Effector memory CD4-positive, alpha-beta T cell (primary cell): ENCODE measurements around the gene PWWP2B.
A peak's percentile ranks its signal among the peaks of the same experiment; 100 is the strongest.

Experiments used
- DNase-seq, 3 donors: peaks; one replicate each; pipeline ENCODE4 v3.0.0-alpha.2; 2020
- H3K27ac ChIP-seq: 2 replicates; pipeline ENCODE4 v1.7.0; 2013; ENCODE audit warnings: mild to moderate bottlenecking, low read length, moderate library complexity; ENCODE audit not compliant: insufficient read depth, poor library complexity, severe bottlenecking
- H3K27me3 ChIP-seq: replicated peaks from 2 replicates; pipeline ENCODE4 v1.7.0; 2013; ENCODE audit warnings: mild to moderate bottlenecking, low read length; ENCODE audit not compliant: insufficient read depth, control insufficient read depth, poor library complexity, severe bottlenecking
- H3K36me3 ChIP-seq: 2 replicates; pipeline ENCODE4 v1.7.0; 2013; ENCODE audit warnings: mild to moderate bottlenecking, low read length, moderate library complexity; ENCODE audit not compliant: control insufficient read depth, insufficient read depth
- H3K4me1 ChIP-seq: 2 replicates; pipeline ENCODE4 v1.7.0; 2013; ENCODE audit warnings: low read length, mild to moderate bottlenecking; ENCODE audit not compliant: control insufficient read depth, insufficient read depth, poor library complexity, severe bottlenecking
- H3K4me3 ChIP-seq: 2 replicates; pipeline ENCODE4 v1.7.0; 2013; ENCODE audit warnings: low read length, low read depth, mild to moderate bottlenecking; ENCODE audit not compliant: insufficient read depth, poor library complexity, severe bottlenecking
- H3K9me3 ChIP-seq: 2 replicates; pipeline ENCODE4 v1.7.0; 2013; ENCODE audit warnings: mild to moderate bottlenecking, low read length, moderate library complexity; ENCODE audit not compliant: control insufficient read depth

PWWP2B gene

DNA sequence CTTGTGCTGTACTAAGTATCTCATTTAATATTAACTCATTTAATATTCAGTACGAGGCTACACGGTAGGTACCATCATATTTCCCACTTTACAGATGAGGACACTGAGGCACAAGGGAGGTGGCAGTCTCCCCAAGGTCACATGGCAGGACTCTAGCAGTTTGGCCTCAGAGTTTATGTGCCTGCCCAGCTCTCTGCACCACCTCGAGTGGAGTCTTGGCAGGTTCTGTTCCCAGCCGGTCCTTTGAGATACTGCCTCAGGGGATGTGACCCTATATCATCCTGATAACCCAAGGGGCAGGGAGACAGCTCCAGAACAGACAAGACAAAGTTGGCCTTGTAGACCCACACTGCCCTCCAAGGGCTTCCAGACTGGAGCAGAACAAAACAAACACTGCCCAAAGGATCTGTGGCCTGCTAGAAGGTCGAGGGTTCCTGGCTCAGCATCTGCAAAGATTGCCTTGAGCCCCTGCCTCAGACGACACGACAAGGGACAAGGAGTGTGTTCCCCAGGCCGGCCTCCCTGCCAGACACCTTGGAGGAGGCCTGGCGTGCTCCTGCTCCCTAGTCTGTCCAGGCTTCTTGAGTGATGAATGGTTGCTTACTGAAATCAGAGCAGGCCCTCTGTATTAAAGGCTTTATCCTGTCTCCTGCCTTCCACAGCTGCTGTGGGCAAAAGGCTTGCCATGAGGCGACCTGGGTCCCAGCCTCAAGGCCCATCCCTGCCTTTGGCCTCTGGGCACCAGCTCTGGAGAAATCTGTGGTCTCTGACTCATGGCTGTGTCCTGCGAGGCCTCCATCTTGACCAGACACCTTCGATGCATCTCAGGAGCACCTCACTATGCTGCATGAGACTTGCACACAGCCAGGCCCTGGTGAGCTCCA, 3.9 kb upstream of the PWWP2B start:
- H3K27ac ChIP-seq, result no peak overlapping the region
- no peaks in the 10 kb centered on the region for H3K36me3 ChIP-seq
- no peaks in the 10 kb centered on the region for H3K27me3 ChIP-seq
- no peaks in the 10 kb centered on the region for H3K9me3 ChIP-seq
- no peak for DNase-seq
- H3K4me1 ChIP-seq, result peaks cover 9% of the 10 kb centered on the region
- no peak overlapping the region for H3K4me3 ChIP-seq

DNA sequence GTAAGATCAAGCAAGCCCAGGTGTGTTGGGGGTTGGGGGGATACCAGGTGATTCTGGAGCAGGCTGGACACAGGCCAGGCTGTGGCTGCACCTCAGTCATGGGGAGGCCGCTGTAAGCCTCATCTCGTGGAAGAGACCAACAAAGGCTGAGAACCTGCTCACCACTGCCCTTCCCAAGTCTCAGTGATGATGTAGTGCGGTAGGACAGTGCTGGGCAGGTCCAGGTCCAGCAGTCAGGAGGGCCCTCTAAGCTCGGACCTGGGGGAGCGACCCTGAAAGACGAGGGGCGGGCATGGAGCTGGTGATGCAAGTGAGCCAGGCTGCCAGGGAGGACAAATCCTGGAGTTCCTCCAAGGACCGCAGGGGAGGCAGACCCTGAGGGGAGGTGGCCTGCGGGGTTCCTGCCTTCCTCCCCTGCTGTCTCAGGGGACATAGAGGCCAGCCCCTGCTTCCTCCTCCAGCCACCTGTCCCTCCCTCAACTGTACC, 3.3 kb upstream of the PWWP2B start:
- no peak overlapping the region for H3K4me3 ChIP-seq
- H3K9me3 ChIP-seq, result no peaks in the 10 kb centered on the region
- DNase-seq, result no peak
- H3K27me3 ChIP-seq, result no peaks in the 10 kb centered on the region
- H3K4me1 ChIP-seq, result peaks cover 16% of the 10 kb centered on the region
- no peak overlapping the region for H3K27ac ChIP-seq
- H3K36me3 ChIP-seq, result no peaks in the 10 kb centered on the region

DNA sequence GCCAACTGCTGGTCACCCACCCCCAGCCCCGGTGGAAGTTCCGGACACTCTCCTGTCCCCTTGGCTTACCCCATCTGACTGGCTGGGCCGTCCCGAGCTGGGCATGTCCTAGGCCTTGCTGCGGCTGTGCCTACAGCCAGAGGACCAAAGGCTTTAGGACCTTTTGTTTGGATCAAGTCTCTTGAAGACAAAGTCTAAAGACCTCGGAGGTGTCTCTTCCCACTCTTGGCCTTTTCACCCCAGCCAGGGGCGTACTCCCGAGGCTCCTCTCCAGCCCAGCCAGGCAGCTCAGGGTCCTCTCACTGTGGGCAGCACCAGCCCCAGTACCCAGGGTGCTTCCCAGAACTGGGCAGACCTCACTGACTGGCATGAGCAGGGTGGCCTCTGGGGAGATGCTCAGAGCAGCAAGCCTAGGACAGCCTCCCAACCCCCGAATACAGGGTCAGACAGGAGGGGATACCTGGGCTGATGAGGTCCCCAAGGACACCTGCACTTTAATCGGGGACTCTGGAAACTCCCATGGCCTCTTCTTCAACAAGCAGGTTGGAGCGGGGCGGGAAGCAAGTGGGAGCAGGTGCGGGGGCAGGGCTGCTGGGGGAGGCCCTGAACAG, 2.7 kb upstream of the PWWP2B start:
- H3K4me3 ChIP-seq, result no peak overlapping the region
- H3K36me3 ChIP-seq, result no peaks in the 10 kb centered on the region
- no peaks in the 10 kb centered on the region for H3K9me3 ChIP-seq
- H3K4me1 ChIP-seq, result peaks cover 19% of the 10 kb centered on the region
- no peaks in the 10 kb centered on the region for H3K27me3 ChIP-seq
- no peak for DNase-seq
- peak overlapping the region; percentile 65 for H3K27ac ChIP-seq

DNA sequence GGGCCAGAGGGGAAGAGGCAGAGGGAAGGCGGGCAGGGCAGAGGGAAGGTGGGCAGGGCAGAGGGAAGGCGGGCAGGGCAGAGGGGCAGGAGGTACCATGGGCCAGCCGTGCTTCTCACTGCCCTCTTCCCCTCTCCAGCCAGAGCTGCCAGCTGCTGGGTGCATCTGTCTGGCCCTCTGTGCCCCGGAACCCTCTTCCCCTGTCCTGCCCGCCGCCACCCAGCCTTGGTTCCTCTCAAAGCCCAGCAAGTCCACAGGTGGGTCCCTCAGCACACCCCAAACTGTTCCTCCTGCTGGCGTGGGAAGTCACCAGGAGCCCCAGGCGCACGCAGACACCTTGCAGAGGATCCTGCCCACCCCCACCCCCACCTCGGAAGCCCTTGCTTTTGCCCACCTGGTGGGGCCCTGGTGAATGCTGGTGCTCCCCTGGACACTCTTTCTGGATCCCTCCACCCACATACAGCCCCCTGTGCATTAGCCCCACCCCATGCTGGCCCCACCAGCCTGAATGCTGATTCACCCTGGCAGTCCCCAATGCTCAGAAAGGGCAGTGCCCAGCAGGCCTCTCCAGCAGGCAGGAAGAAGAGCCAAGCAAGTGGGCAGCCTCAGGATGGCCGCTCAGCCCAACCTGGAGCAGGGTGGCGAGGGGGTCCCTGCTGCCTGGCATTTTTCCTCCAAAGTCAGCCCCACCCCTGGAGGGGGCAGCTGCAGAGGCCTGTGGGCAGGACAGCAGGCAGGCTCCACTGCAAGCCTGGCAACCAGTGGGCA, 1.9 kb upstream of the PWWP2B start:
- H3K9me3 ChIP-seq, result no peaks in the 10 kb centered on the region
- no peak for DNase-seq
- H3K27ac ChIP-seq, result peak overlapping the region; percentile 65
- no peak overlapping the region for H3K4me3 ChIP-seq
- H3K27me3 ChIP-seq, result no peaks in the 10 kb centered on the region
- H3K4me1 ChIP-seq, result peaks cover 19% of the 10 kb centered on the region
- no peaks in the 10 kb centered on the region for H3K36me3 ChIP-seq

DNA sequence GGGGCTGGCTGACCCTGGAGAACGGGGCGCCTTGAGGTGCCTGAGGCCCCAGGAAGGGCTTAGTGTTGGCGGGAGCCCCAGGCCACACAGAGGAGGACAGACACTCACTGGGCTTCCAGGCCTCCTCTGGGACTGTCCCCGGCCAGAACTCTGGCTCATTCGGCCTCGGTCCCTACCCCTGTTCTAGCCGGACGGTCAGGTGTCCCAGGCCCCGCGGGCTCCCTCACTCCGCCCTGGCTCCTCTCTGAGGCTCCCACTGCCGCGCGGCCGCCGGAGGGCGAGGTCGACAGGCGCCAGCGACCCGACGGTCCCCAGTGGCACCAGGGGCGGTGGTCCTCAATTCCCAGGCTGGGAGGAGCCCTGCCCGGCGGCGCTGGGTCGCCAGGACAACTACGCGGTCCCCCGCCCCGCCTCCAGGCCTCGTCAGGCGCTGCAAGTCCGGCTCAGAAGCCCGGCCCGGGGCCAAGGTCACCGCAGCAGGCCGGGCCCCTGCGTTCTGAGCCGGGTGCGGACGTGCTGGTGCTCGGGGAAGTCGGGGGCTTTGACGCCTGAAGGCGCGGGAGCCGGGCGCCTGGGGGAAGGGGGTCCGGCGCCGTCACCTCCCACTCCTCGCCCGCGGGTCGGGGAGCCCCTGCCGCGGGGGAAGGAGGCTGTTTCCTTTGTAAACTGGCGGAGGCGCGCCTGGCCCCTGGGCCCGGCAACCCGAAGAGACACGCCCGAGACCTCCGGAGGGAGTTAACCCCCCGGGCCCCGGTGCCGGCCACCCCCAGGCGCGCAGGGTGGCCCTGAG, 1.1 kb upstream of the PWWP2B start:
- no peaks in the 10 kb centered on the region for H3K9me3 ChIP-seq
- H3K27me3 ChIP-seq, result no peaks in the 10 kb centered on the region
- peak overlapping the region; percentile 65 for H3K27ac ChIP-seq
- DNase-seq, result no peak
- H3K4me3 ChIP-seq, result no peak overlapping the region
- peaks cover 19% of the 10 kb centered on the region for H3K4me1 ChIP-seq
- no peaks in the 10 kb centered on the region for H3K36me3 ChIP-seq

DNA sequence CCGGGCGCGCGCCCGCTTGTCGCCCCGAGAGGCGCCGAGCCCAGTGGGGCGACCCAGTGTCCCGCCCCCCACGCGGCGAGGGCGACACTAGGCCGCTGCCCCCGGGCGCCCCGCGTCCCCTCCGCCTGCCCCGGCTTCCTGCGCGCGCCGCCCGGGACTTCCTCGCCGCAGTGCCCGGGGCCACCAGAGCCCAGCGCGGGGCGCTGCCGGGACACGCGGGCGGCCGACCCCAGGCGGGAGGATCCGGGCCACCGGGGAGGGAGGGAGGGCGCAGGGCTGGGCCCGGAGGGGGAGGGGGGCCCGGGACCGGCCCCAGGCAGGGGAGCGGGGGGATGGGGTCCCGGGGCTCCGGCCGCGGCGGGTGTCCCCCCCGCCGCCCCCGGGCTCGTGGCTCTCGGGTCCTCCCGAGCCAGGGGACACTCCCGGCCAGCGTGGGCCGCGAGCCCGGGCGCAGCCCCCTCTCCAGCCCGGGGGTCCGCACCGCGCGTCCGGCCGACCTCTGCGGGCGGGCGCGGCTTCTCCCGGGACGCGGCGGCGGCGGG, 435 bp upstream of the PWWP2B start:
- Histone ChIP-seq H3K4me1 (peaks cover 19% of the 10 kb centered on the region), H3K9me3 (no peaks in the 10 kb centered on the region), H3K36me3 (no peaks in the 10 kb centered on the region), H3K4me3 (no peak overlapping the region), H3K27ac (peak overlapping the region; percentile 65), H3K27me3 (no peaks in the 10 kb centered on the region)
- peak; percentile 53 to 59 (median 53) for DNase-seq

DNA sequence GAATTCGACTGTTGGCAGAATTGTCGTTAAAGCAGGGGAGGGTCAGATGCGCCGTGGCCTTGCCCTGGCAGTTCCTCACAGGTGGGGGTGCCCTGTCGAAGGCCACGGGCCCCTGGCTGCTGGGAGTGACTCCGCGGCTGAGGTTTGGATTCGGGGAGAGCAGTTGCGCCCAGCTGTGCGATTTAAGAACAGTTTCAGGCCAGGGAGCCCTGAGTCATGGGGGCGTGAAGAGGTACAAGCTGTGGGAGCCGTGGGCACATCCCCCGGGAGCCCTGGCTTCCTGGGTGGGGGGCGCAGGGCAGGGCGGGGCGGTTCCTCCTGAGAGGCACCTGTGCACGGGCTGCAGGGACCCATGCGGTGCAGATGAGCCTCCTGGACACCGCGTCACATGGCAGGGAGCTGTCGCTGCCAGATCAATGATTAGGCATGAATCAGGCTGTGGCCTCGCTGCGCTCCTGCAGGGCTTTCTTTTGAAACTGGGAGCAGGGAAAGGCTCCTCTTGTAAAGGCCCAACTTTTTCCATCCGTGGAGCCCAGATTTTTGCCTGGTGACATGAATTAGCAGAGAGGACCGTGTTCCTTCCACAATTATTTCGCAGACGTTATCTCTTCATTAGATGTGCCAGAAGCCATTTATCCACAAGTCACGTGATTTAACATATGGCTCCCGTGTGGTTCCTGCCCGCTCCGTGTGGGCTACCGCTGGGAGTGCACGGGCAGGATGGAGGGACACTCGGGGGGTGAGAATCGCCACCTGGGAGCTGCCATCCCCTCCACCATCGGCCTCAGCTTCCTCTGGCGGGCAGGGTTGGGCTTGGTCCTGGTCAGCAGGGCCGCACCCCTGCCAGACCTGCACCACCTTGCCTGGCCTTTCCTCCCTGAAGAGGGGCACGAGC, 918 bp downstream of the PWWP2B start:
- Histone ChIP-seq H3K4me3 (peak overlapping the region; percentile 66), H3K27ac (peak overlapping the region; percentile 56), H3K9me3 (no peaks in the 10 kb centered on the region), H3K4me1 (peaks cover 19% of the 10 kb centered on the region), H3K36me3 (no peaks in the 10 kb centered on the region), H3K27me3 (no peaks in the 10 kb centered on the region)
- DNase-seq, result peak in 1 of 3 donors; percentile 12

DNA sequence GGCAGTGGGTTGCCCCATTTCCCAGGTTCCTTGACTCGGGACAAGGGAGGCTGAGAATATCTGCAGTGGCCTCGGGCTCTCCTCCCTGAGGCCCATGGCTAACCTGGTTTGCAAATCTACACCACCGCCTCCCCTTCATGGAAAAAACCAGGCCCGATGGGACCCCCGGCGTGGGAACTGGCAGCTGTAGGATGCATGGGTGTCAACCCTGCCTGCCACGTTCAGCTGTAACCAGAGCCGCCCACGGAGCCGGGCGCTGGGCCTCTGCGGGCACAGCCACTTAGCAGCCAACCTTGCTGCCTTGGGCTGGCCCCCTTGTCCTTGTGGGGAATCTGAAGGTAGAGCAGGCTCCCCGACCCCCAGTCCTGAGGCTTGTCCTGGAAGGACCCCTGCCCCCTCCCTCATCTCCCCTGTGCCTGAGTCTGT, 1.6 kb downstream of the PWWP2B start:
- Histone ChIP-seq H3K27ac (no peak overlapping the region), H3K4me1 (peaks cover 19% of the 10 kb centered on the region)

More for the DNA sequence above, 1.6 kb downstream of the PWWP2B start:
- peak overlapping the region; percentile 66 for H3K4me3 ChIP-seq
- H3K9me3 ChIP-seq, result no peaks in the 10 kb centered on the region
- no peaks in the 10 kb centered on the region for H3K27me3 ChIP-seq
- no peaks in the 10 kb centered on the region for H3K36me3 ChIP-seq
- DNase-seq, result no peak
